NCI-H774 (cell line): Measurements from ENCODE around the gene MS4A14.
A peak's percentile ranks its signal among the peaks of the same experiment; 100 is the strongest.
"Not testable (repeated sequence)": the region's sequence is repeated elsewhere in the genome, so short reads cannot be mapped to it uniquely, and the experiment has no call there.

Source experiments
- DNase-seq: peaks from one replicate; lab custom pipeline; 2025; lab: John Stamatoyannopoulos, UW

The MS4A14 gene, protein sequence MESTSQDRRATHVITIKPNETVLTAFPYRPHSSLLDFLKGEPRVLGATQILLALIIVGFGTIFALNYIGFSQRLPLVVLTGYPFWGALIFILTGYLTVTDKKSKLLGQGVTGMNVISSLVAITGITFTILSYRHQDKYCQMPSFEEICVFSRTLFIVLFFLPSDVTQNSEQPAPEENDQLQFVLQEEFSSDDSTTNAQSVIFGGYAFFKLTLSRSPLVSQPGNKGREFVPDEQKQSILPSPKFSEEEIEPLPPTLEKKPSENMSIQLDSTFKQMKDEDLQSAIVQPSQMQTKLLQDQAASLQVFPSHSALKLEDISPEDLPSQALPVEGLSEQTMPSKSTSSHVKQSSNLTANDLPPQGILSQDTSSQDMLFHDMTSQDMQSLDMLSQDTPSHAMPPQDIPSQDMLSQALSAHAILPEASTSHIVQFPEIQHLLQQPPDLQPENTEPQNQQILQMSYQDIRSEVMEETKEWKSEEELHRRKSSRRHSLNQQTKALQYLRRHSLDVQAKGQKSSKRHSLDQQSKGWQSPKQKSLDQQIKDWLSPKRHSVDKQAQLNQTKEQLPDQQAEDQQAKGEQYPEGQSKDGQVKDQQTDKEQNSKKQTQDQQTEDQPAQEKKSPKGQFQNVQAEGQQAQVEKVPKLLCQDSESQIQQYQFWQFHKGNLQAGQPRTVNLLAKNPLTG

DNA sequence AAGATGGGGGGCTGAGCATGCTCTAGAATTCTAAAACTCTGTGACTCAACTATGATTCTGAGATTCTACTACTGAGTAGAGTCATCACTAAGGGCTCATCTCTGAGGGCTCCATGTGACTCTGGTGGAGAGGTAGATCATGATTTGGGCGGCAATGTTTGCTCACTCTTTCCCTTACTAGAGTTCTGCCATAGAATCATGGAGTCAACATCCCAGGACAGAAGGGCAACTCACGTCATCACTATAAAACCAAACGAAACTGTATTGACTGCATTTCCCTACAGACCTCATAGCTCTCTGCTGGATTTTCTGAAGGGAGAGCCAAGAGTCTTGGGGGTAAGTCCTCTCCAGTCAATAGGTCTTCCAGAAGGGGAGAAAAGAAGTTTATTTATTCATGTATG, at the start of gene MS4A14:
Gene MS4A14 (plus strand): TSS at position 78 of the 400 bp plus-strand sequence. CDS start 120 bp downstream, at position 198.
- no peak for DNase-seq

DNA sequence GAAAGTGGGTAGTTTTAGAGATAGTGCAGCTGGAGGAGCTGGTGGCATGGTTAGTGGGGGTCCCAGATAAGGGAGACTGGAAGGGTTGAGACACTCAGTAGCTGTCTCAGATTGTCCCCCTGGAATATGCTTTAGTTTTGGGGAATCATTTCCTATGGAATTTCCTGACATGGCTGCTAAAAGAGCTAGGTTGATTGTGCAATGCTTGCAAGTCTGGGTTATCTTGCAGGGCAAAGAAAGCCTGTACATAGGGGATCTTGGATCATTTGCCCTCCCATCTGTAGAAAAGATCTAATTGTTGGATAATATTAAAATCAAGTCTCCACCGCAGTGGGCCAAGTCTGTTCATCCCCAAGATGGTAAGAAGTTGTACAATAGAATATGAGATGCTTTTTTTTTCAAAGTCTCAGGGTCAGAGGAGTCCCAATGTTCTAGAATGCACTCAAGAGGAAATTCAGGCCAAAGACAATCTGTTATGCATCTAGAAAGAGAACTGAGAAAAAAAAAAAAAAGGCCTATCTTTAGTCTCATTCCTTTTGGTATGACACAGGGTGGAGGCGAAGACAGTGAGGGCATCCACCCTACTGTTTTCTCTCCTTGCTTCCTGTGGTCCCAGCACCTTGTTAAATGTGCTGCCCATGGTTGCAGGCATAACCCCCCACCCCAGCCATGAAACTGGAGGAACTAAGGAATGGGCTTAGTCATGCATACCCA, 49.0 kb upstream of the MS4A14 start:
- no peak for DNase-seq

DNA sequence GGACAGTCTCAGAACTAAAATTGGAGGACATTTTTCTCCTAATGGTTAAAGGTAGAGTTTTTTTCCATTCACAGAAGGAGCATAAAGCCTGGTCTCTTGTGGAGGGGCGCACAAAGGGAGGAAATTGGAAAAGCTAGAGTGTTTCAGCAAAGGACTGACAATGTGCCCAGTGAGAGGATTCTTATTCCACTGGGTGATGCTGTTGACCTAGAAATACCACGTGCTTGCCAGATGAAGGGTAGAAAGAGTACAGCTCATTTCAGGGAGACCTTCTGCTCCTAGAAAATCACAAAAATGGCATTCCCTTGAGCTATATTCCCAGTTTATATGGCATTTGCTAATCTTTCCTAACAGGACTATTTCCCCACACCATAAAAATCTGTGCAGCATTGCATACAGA, 48.1 kb upstream of the MS4A14 start:
- DNase-seq, result no peak

DNA sequence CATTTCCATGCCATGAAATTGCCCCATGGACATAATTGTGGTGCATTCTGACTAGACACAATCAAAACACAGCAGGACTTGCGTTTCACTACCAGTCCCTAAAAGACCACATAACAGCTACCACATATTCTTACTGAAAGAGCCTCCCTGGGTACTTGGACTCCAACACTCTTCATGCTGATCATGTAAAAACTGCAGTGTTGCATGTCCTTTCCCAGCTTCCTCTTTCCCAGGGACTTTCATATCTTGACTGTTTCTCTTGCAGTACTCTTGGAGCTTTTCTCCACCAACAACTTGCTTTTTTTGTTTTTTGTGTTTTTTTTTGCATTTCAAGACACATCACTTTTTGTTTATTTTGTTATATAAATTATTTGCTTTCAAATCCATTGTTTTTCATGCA, 46.3 kb upstream of the MS4A14 start:
- DNase-seq, result no peak

DNA sequence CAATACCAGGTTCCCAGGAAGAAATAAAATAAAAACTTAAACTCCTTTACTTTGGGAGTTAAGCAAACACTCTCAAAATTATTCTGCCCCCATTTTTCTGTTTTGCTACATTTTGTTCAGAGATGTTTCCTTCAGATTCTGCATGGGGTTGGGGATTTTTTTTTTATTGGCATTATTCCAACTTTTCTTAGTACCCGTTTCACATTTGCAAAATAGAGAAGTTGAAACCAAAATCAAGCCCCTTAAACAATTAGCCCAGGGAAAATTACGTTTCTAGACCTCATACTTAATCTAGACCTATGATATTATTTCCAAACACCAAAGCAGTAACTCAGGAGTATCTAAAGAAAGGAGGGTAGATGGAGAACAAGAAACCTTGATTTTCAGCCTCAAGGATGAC, 38.5 kb upstream of the MS4A14 start:
- no peak for DNase-seq

DNA sequence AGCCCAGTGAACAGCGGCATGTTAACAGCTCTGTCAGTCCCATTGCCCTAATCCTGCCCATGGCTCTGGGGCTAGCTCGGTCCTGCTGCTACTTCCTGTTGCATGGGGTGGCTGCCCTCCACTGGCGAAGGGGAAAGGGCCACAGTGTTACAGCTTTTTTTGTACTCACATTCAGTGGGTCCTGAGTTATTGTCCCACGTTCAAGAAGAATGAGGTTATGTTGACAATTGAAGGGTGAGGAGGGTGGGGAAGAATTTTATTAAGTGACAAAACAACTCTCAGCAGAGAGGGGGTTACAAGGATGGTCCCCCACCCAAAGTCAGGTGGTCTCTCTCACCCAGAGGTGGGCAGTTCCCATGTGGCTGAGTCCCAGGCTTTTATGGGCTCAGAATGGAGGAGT, 35.6 kb upstream of the MS4A14 start:
- DNase-seq, result no peak

DNA sequence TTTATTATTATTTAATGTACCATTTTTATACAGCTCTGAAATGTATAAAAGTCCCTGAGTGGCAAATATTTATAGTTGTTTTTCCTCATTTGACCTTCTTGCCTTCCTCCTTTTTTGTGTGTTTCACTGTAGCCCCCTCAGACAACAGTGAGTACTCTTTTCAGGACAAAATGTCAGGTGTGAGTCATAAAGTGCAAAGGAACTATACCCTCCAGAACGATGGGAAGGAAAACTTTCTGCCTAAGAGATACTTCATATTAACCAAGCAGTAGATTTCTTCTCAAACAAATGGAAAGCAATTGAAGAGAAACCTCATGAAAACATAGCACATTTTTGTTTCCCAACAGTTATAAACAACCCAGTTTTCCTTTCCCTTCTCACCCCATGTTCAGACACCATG, 34.0 kb upstream of the MS4A14 start:
- no peak for DNase-seq

DNA sequence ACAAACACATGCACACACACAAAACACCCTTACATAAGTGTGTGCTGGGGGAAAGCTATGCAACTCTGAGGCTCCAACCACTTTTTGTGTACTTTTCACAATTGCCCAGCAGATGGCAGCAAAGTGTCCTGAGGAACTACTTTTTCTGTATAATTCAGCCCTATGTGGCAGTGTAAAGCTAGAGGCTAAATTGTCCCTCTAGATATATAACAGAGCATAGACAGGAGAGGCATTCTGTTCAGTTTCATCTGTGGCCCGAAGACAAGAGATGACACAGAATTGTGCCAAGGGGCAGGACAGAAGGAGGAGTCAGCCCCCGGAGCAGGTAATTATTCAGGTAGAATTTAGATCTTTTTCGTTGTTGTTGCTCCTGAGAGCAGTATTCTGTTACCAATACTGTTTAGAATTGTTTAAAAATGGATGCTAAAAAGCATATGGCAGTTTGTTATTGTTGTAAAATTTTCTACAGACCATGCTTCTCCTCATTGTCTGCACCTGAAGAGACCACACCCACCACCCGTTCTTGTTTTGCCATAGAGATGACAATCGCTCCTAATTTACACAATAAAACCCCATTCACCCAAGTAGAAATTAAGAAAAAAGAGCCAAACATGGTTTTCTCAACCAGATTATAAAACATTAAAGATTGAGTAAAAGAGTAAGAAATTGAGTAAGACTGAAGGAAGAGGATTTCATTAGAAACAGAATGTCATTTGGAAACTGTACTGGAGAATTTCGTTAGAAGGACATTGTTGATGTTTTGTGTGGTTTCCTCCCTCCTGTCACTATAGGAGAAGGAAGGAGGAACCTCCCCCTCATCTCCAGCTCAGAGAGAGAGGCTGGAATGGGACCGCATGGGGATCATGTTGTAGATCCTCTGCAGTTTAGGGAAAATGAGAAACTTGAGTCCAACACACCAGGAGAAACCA, 32.5 kb upstream of the MS4A14 start:
- DNase-seq, result peak; percentile 70

DNA sequence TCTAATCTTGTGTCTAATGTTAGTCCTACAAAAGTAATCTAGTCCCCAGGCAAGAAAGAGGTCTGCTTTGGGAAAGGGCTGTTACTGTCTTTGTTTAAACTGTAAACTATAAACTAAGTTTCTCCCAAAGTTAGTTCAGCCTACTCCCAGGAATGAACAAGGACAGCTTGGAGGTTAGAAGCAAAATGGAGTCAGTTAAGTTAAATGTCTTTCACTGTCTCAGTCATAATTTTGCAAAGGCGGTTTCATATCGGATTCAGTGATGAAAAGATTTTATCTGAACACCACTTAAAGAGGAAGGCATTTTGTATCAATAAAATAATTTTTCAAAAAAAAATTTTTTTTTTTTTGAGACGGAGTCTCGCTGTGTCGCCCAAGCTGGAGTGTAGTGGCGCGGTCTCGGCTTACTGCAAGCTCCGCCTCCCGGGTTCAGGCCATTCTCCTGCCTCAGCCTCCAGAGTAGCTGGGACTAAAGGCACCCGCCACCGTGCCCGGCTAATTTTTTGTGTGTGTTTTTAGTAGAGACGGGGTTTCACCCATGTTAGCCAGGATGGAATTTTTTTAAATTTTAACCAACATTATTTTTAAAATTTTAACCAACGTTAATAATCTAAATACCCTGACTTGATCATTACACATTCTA, 29.9 kb upstream of the MS4A14 start:
- DNase-seq, result not testable (repeated sequence)

DNA sequence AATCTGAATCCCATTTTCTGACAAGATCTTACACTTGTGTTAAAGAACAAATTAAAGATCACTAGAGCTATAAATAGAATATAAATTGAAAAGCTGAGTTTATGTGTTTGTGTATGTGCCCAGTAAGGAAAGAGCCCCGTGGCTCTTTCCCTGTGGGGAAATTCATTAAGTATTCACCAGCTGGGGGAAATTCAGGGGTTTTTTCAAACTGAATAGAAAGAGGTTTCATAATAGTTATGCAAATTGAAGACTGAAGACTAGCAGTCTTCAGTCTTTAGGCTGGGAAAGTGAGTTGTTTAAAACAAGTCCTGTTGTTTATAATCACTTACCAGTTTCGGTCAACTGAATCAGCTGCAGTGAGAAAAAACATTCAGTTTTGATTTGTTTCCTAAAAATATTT, 29.2 kb upstream of the MS4A14 start:
- DNase-seq, result no peak

DNA sequence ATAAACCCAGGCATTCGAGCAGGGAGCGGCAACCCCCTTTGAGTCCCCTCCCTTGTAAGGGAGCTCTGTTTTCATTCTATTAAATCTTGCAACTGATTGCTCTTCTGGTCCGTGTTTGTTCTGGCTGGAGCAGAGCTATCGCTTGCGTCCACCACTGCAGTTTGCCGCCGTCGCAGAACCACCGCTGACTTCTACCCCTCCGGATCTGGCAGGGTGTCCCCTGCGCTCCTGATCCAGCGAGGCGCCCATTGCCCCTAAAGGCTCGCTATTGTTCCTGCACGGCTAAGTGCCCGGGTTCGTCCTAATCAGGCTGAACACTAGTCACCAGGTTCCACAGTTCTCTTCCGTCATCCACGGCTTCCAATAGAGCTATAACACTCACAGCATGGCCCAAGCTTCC, 28.4 kb upstream of the MS4A14 start:
- no peak for DNase-seq

DNA sequence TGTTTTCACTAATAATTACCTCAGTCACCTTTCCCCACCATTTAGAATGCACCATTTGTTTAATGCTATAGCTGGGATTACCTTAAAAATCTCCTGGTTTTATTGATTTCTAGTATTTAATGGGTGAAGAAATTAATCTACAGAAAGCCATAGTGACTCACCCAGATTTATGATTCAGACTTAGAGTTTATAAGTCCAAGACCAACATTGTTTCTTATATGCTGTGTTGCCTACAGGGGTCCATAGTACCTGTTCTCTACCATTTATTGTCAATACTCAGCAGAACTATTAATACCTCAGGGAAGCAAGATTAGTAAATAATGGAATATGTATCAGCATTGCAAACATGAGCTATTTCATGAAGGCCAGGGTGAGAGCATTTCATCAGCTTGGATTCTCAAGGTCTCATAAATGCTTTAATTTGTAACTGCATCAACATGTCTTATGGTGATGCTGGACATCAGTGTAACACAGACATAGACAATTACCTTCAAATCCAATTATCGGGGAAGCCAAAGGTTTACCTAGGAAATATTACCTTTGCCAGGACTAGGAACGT, 25.9 kb upstream of the MS4A14 start:
- no peak for DNase-seq

DNA sequence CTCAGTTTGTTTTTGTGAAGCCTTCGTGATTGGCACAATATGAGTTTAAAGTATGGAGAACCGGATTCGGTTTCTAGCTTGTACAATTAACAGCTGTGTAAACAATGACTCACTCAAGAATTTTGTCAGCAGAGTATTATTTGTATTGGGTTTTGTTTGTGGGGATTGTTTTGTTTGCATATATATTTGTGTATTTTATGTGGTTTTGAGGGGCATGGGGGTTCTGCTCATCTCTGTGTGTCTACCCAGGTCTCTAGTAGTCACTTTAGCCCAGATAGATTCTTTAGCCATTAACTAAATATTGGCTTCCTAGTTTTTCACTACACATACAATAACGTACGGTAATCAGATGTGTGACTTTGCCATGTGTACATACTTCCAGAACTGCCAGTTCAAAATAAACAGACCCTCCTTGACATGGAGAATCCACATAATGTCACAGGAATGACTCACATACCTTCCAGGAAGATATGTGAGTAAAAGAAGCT, 25.4 kb upstream of the MS4A14 start:
- DNase-seq, result peak; percentile 88

DNA sequence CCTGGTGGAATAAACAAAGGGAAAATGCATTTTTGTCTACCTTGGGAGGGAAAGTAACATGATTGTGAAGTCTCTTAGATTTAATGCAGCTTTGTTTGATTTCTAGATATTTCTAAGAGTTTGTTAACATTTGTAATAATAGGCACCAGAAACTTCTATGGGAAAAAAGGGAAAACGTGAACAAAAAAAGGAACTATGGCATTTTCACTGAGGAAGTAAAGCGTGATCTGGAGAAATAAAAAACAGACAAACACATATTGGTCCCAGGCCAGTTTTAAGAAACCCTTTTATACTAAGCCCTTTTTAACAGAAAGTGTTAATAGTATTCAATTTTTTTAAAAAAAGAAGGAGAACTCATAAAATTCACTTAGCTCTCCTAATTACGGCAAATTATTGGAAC, 24.9 kb upstream of the MS4A14 start:
- DNase-seq, result no peak

DNA sequence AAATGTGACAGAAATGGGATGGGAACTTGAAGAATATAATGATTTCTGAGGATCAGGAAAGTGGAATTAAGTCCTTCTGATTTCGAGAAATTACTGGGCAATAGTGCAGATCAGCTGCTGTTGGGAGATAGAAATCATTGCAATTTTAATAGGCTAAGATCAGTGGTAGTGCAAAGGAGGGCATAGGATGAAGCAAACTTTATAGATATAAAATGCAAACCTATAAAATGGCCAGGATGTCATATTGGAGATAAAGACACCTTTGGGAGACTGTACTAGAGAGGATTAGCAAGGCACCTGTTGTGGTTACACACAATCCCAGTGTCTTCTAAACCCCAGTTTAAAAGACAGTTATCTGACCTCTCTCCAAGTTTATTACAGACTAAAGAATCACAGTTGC, 24.4 kb upstream of the MS4A14 start:
- DNase-seq, result no peak

DNA sequence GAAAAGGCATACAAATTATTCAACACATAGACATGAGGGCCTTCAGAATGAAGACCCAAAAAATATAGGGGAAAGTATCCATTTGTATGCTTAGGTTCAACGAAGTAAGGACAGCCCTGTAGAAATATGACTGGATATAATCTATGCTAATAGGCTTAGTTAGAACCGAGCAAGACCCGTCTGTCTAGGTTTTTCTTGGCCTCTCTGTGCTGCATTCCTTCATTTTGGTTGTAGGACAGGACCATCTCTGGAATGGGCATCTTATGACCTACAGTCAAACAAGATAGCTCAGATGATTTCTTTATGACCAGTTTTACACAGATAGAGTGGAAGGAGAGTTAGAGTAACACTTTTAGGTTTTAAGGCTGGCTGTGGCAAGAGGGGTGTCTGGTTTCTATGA, 23.5 kb upstream of the MS4A14 start:
- no peak for DNase-seq

DNA sequence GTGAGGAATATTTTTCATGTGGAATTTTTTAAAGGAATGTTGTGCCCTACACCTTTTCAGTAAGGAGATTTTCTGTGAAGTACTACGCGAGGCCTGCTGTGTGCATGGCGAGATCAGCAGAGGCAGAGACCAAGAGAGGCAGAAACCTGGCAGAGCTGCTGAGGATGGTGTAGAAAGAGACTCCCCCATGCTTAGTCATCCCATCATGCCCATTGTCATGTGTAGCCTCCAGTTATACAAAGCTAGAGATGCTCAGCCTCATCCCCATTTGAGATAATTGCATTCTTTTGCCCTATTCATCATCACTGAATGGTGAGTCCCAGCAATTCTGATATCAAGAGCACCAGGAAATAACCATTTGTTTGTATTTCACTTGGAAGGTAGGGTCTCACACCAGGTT, 20.9 kb upstream of the MS4A14 start:
- DNase-seq, result no peak

DNA sequence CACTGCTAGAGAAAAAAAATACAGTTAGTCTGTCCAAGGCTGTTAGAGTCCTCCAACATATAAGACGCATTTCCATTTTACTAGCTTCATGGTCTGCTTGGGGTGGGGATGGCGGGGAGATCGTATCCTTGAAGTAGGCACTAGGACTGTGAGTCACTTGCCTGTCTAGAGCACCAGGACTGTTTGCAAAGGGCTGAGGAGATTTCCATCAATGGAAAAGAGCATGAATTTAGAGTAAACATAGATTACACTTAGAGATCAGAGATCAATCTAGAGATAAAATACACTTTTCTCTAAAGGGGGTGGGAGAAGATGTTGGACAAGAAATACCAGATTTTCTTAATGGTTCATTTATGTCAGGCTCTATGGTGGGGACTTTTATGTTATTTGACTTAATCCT, 19.7 kb upstream of the MS4A14 start:
- DNase-seq, result no peak

DNA sequence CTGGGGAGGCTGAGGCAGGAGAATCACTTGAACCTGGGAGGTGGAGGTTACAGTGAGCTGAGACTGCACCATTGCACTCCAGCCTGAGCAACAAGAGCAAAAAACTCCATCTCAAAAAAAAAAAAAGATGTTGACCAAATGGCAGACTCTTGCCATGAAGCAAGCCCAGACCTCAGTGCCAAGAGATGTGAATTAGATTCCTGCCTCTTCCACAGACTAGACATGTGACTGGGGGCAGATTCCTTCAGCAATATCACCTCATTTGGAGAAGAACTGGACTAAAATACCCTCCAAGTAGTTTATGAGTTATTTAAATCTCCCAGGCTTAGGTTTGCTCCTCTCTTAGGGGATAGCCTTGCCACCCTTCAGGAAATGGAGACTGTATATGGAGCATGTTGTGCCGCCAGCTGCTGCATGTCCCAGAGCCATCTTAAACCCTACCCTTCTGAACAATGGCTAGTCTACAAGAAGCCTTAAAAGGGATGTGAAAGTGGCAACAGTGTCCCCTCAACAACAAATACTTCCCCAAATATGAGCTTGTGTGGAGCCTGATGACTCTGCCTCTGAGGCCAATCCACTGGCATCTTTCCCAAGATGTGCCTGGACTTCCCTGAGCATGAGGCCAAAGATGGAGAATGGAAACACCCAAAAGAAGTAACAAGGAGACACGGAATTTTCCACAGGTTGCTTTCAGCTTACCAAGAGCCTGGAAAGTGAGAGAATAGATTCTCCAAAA, 18.7 kb upstream of the MS4A14 start:
- no peak for DNase-seq

DNA sequence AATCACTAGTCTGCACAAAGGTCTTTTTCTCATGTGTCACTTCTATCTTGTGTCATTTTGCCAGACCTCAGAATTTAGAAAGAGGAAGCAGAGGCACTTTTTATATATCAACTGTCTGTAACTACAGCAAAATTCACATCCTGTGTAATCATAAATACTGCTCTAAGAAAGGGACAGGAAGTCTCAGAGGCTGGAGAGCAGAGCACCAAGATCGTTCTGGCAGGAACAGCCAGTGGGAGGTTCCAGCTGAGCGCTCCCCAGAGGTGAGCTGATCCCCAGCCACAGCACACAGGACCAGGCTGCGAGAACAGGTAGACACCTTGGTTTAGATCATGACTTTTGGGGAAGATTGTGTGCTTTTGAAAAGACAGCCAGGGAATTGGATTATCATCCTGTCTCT, 17.9 kb upstream of the MS4A14 start, which contains the start of gene MS4A7:
Gene MS4A7 (plus strand): TSS at position 179 of the 400 bp plus-strand sequence. CDS start 4,610 bp downstream, outside the sequence.
- DNase-seq, result no peak
